ENCODE measurements around the gene WDR5. TPM values are rescaled to one million over a fixed set of nuclear protein-coding genes. Genes with fewer than 3 reads are reported as not detected.
A peak's percentile ranks its signal among the peaks of the same experiment; 100 is the strongest.

WDR5 gene
- total and polyA plus RNA-seq, 12 donors = 14.0 to 22.5 (median 17.8) TPM

GRCh38 chr9:134180786-134181647 lies 45.1 kb downstream of the WDR5 start:
- Histone ChIP-seq H3K36me3 (no peaks in the 10 kb centered on the region), H3K27me3 (peaks cover 0 to 30% (median 8%) of the 10 kb centered on the region in 7 donors), H3K9me3 (no peaks in the 10 kb centered on the region), H3K4me1 (peaks cover 0 to 22% (median 11%) of the 10 kb centered on the region in 9 donors), H3K27ac (no peak overlapping the region), H3K4me3 (no peak overlapping the region)
- intact Hi-C loops (cut with DNase I) = no loop called here
- ATAC-seq = no peak
- WGBS, 2 donors = 92% methylated on average over 19 to 20 of the region's 20 CpGs
- DNase-seq = no peak
- TF ChIP-seq CTCF (IDR thresholded peaks at IDR 0.05) = no peak

- no peaks in the 10 kb centered on the region for H3K9me3 ChIP-seq
- no peak for DNase-seq
- H3K27ac ChIP-seq = no peak overlapping the region
- peaks cover 0 to 17% (median 7%) of the 10 kb centered on the region in 9 donors for H3K4me1 ChIP-seq
- intact Hi-C loops (cut with DNase I) = no loop called here
- peaks cover 0 to 24% (median 3%) of the 10 kb centered on the region in 7 donors for H3K27me3 ChIP-seq
- H3K36me3 ChIP-seq = no peaks in the 10 kb centered on the region
- H3K4me3 ChIP-seq = no peak overlapping the region
- no peak for ATAC-seq
- no peak for TF ChIP-seq CTCF (IDR thresholded peaks at IDR 0.05)
- 88% methylated on average over 8 of the region's 8 CpGs for WGBS, 2 donors
Measured at GRCh38 chr9:134181648-134182034, 45.8 kb downstream of the WDR5 start.

GRCh38 chr9:134182554-134183085 lies 46.7 kb downstream of the WDR5 start:
- no peak for TF ChIP-seq CTCF (IDR thresholded peaks at IDR 0.05)
- no peak overlapping the region for H3K27ac ChIP-seq
- no peak overlapping the region for H3K4me3 ChIP-seq
- H3K9me3 ChIP-seq = no peaks in the 10 kb centered on the region
- intact Hi-C loops (cut with DNase I) = no loop called here
- peaks cover 0 to 17% (median 7%) of the 10 kb centered on the region in 9 donors for H3K4me1 ChIP-seq
- WGBS, 2 donors = 95 to 96% methylated on average over 4 of the region's 4 CpGs
- ATAC-seq = peak in 5 of 8 donors; percentile 54 to 78 (median 62)
- no peaks in the 10 kb centered on the region for H3K36me3 ChIP-seq
- DNase-seq = no peak
- peaks cover 0 to 22% (median 3%) of the 10 kb centered on the region in 7 donors for H3K27me3 ChIP-seq

GRCh38 chr9:134185536-134186011 lies 49.7 kb downstream of the WDR5 start:
- intact Hi-C loops (cut with DNase I) = no loop called here
- no peak for DNase-seq
- no peak for TF ChIP-seq CTCF (IDR thresholded peaks at IDR 0.05)
- no peaks in the 10 kb centered on the region for H3K9me3 ChIP-seq
- no peak overlapping the region for H3K4me3 ChIP-seq
- H3K27me3 ChIP-seq = peaks cover 0 to 19% (median 0%) of the 10 kb centered on the region in 7 donors
- H3K36me3 ChIP-seq = no peaks in the 10 kb centered on the region
- H3K27ac ChIP-seq = no peak overlapping the region
- peaks cover 0 to 19% (median 8%) of the 10 kb centered on the region in 9 donors for H3K4me1 ChIP-seq
- no peak for ATAC-seq
- WGBS, 2 donors = 76 to 77% methylated on average over 8 of the region's 8 CpGs

Data from heart right ventricle (tissue), 16 donors.